ENCODE results near the gene SPTLC2. TPM values are rescaled to one million over a fixed set of nuclear protein-coding genes. Genes with fewer than 3 reads are reported as not detected.

The SPTLC2 gene
- total RNA-seq, 1 experiment from 2014 or later, result 44.7 TPM

DNA sequence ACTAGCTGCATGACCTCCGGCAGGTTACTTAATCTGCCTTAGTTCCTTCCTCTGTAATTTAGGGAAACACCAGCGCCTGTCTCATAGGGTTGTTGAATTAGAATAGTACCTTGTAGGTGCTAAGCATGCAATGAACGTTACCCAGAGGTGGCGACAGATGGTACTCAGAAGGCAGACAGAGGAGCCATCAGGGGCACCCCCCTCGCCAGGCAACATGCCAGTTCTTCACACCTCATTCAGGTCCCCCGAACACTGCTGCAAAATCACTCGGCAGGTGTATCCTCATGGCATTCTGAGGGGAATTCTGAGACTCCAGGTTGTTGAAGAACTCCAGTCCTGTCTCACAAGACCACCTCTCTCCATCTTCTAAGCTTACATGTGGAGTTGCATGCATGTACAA, 127.9 kb downstream of the SPTLC2 start:
- no TSS peak for BruUV-seq (replicated peaks)
- intact Hi-C loops (cut with micrococcal nuclease), result no loop called here

DNA sequence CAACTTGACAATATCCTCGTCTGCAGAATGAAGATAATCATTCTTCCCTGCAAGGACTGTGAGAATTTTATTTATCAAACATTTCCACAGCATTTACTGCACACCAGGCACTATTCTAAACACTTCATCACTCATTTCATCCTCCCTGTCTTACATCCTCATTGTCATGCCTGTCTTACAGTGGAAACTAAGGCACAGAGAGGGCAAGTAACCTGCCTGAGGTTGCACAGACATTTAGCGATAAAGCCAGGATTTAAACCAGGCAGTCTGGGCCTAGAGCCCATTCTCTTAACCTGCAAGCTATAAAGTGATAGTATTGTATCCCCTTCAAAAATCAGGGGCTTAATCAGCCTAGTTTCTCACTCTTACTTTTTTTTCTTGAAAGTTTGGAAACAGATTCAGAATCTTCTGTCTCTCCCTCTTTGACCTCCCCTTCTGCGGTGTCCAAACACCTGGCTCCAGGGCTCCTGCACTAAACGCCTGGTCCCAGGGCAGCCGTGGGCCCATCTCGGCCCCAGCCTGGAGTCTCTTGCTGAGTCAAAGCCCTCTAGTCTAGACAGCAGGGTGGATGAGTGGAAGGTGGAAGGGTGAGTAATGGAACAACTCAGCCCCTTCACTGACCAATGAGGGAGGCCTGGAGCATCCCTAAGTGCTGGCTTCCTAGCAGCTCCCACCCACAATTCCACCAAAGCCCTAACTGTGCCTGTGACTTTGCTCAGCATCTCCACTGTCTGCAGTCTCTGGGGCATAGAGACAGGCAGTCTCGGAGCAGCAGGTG, 130.3 kb downstream of the SPTLC2 start:
- RAD21 ChIA-PET (ENCODE audit: low non-redundant PET in 1 of 2, low total read pairs in 2 of 2, uncharacterized antibody in 2 of 2, unreplicated experiment in 2 of 2), result no interaction called here
- CTCF ChIA-PET, result no interaction called here
- Histone ChIP-seq H3K4me3 (replicated peaks in 1 of 2; ENCODE audit: low read depth in 1 of 2, low read length in 2 of 2) (no peak overlapping the region), H3K9me2 (ENCODE audit: insufficient read depth) (no peaks in the 10 kb centered on the region), H3K4me1 (ENCODE audit: control insufficient read depth in 1 of 2, insufficient read depth in 2 of 2, low read length in 2 of 2) (no peaks in the 10 kb centered on the region), H3K27ac (ENCODE audit: low read depth, low read length) (no peak overlapping the region), H3K4me2 (ENCODE audit: low read length) (no peak overlapping the region), H3K9ac (ENCODE audit: low read length) (no peak overlapping the region), H3K27me3 (ENCODE audit: insufficient read depth, low read length) (no peaks in the 10 kb centered on the region), H3K79me2 (ENCODE audit: insufficient read depth, low read length) (no peaks in the 10 kb centered on the region), H3K36me3 (ENCODE audit: control insufficient read depth in 1 of 2, insufficient read depth in 2 of 2, low read length in 2 of 2) (no peaks in the 10 kb centered on the region), H2AFZ (ENCODE audit: low read depth, low read length, poor library complexity, severe bottlenecking) (no peak overlapping the region), H3K9me3 (ENCODE audit: control insufficient read depth in 1 of 2, insufficient read depth in 1 of 2, low read depth in 1 of 2, low read length in 2 of 2) (no peaks in the 10 kb centered on the region), H4K20me1 (ENCODE audit: insufficient read depth) (no peaks in the 10 kb centered on the region)
- POLR2A ChIA-PET, result no interaction called here
- ATAC-seq (peak; percentile 42; the same call in 1 of the 2 replicates), DNase-seq (ENCODE audit: low read depth, low spot score) (no peak)
- intact Hi-C loops (cut with micrococcal nuclease), result no loop called here
- no TSS peak for BruUV-seq (replicated peaks)
- TF ChIP-seq, protein P1, sequence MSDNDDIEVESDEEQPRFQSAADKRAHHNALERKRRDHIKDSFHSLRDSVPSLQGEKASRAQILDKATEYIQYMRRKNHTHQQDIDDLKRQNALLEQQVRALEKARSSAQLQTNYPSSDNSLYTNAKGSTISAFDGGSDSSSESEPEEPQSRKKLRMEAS (IDR thresholded peaks at IDR 0.05), result no peak
- TF ChIP-seq, protein P2, sequence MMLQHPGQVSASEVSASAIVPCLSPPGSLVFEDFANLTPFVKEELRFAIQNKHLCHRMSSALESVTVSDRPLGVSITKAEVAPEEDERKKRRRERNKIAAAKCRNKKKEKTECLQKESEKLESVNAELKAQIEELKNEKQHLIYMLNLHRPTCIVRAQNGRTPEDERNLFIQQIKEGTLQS (IDR thresholded peaks at IDR 0.05), result no peak
- TF ChIP-seq EGR1 (IDR thresholded peaks at IDR 0.05; ENCODE audit: low read depth) (no peak), SP1 (IDR thresholded peaks at IDR 0.05; ENCODE audit: low read depth) (no peak), FOSL1 (IDR thresholded peaks at IDR 0.05; ENCODE audit: low read depth) (no peak), TCF7L2 (IDR thresholded peaks at IDR 0.05; ENCODE audit: borderline replicate concordance, extremely low read depth, insufficient read depth, insufficient read length) (no peak), JUND (IDR thresholded peaks at IDR 0.05) (no peak), CEBPB (IDR thresholded peaks at IDR 0.05; ENCODE audit: low read depth) (no peak), ZFX (IDR thresholded peaks at IDR 0.05) (no peak), EZH2phosphoT487 (IDR thresholded peaks at IDR 0.05; ENCODE audit: borderline replicate concordance) (no peak), YY1 (IDR thresholded peaks at IDR 0.05; ENCODE audit: extremely low read depth, insufficient replicate concordance, low read depth, low read length) (no peak), SRF (IDR thresholded peaks at IDR 0.05; ENCODE audit: low read depth) (no peak)
- TF ChIP-seq, protein P3, sequence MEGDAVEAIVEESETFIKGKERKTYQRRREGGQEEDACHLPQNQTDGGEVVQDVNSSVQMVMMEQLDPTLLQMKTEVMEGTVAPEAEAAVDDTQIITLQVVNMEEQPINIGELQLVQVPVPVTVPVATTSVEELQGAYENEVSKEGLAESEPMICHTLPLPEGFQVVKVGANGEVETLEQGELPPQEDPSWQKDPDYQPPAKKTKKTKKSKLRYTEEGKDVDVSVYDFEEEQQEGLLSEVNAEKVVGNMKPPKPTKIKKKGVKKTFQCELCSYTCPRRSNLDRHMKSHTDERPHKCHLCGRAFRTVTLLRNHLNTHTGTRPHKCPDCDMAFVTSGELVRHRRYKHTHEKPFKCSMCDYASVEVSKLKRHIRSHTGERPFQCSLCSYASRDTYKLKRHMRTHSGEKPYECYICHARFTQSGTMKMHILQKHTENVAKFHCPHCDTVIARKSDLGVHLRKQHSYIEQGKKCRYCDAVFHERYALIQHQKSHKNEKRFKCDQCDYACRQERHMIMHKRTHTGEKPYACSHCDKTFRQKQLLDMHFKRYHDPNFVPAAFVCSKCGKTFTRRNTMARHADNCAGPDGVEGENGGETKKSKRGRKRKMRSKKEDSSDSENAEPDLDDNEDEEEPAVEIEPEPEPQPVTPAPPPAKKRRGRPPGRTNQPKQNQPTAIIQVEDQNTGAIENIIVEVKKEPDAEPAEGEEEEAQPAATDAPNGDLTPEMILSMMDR (IDR thresholded peaks at IDR 0.05 in 2 of 3, conservative IDR thresholded peaks at IDR 0.05 in 1 of 3; ENCODE audit: borderline replicate concordance in 1 of 3, insufficient read depth in 1 of 3, low read depth in 2 of 3, low read length in 2 of 3), result no peak

More for the DNA sequence above, 127.9 kb downstream of the SPTLC2 start:
- Histone ChIP-seq H3K9me3 (ENCODE audit: control insufficient read depth in 1 of 2, insufficient read depth in 1 of 2, low read depth in 1 of 2, low read length in 2 of 2) (no peaks in the 10 kb centered on the region), H3K4me1 (ENCODE audit: control insufficient read depth in 1 of 2, insufficient read depth in 2 of 2, low read length in 2 of 2) (no peaks in the 10 kb centered on the region), H3K36me3 (ENCODE audit: control insufficient read depth in 1 of 2, insufficient read depth in 2 of 2, low read length in 2 of 2) (no peaks in the 10 kb centered on the region), H3K27ac (ENCODE audit: low read depth, low read length) (no peak overlapping the region), H4K20me1 (ENCODE audit: insufficient read depth) (no peaks in the 10 kb centered on the region), H3K27me3 (ENCODE audit: insufficient read depth, low read length) (no peaks in the 10 kb centered on the region), H2AFZ (ENCODE audit: low read depth, low read length, poor library complexity, severe bottlenecking) (no peak overlapping the region), H3K4me2 (ENCODE audit: low read length) (no peak overlapping the region), H3K9me2 (ENCODE audit: insufficient read depth) (no peaks in the 10 kb centered on the region), H3K4me3 (replicated peaks in 1 of 2; ENCODE audit: low read depth in 1 of 2, low read length in 2 of 2) (no peak overlapping the region), H3K9ac (ENCODE audit: low read length) (no peak overlapping the region), H3K79me2 (ENCODE audit: insufficient read depth, low read length) (no peaks in the 10 kb centered on the region)
- ChIA-PET RAD21 (ENCODE audit: low non-redundant PET in 1 of 2, low total read pairs in 2 of 2, uncharacterized antibody in 2 of 2, unreplicated experiment in 2 of 2) (no interaction called here), POLR2A (no interaction called here), CTCF (no interaction called here)
- DNase-seq (ENCODE audit: low read depth, low spot score) (no peak), ATAC-seq (no peak)
- TF ChIP-seq, protein P4, sequence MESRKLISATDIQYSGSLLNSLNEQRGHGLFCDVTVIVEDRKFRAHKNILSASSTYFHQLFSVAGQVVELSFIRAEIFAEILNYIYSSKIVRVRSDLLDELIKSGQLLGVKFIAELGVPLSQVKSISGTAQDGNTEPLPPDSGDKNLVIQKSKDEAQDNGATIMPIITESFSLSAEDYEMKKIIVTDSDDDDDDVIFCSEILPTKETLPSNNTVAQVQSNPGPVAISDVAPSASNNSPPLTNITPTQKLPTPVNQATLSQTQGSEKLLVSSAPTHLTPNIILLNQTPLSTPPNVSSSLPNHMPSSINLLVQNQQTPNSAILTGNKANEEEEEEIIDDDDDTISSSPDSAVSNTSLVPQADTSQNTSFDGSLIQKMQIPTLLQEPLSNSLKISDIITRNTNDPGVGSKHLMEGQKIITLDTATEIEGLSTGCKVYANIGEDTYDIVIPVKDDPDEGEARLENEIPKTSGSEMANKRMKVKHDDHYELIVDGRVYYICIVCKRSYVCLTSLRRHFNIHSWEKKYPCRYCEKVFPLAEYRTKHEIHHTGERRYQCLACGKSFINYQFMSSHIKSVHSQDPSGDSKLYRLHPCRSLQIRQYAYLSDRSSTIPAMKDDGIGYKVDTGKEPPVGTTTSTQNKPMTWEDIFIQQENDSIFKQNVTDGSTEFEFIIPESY (IDR thresholded peaks at IDR 0.05; ENCODE audit: extremely low read depth, insufficient replicate concordance, low read length), result no peak
- TF ChIP-seq SRF (IDR thresholded peaks at IDR 0.05; ENCODE audit: low read depth) (no peak), EZH2phosphoT487 (IDR thresholded peaks at IDR 0.05; ENCODE audit: borderline replicate concordance) (no peak), CBX3 (IDR thresholded peaks at IDR 0.05; ENCODE audit: low read depth) (no peak)
